Measurements from ENCODE around the gene CDC42BPA.

The CDC42BPA gene

GRCh38 chr1:226977643-226978431 is 340.5 kb downstream of the CDC42BPA start:
- TF ChIP-seq RARB (CRISPR knock-in tag; IDR thresholded peaks at IDR 0.05) = no peak
- TF ChIP-seq ZFP30 (CRISPR knock-in tag; IDR thresholded peaks at IDR 0.05) = no peak
- TF ChIP-seq ZC3H10 (CRISPR knock-in tag; IDR thresholded peaks at IDR 0.05) = no peak
- no peak for ATAC-seq

- no peak for ATAC-seq
- TF ChIP-seq ZC3H10 (CRISPR knock-in tag; IDR thresholded peaks at IDR 0.05) (no peak), OSR1 (CRISPR knock-in tag; IDR thresholded peaks at IDR 0.05) (no peak), CSDC2 (CRISPR knock-in tag; IDR thresholded peaks at IDR 0.05) (no peak), ISL1 (CRISPR knock-in tag; IDR thresholded peaks at IDR 0.05) (no peak)
- TF ChIP-seq, protein P1, sequence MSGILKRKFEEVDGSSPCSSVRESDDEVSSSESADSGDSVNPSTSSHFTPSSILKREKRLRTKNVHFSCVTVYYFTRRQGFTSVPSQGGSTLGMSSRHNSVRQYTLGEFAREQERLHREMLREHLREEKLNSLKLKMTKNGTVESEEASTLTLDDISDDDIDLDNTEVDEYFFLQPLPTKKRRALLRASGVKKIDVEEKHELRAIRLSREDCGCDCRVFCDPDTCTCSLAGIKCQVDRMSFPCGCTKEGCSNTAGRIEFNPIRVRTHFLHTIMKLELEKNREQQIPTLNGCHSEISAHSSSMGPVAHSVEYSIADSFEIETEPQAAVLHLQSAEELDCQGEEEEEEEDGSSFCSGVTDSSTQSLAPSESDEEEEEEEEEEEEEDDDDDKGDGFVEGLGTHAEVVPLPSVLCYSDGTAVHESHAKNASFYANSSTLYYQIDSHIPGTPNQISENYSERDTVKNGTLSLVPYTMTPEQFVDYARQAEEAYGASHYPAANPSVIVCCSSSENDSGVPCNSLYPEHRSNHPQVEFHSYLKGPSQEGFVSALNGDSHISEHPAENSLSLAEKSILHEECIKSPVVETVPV (CRISPR knock-in tag; IDR thresholded peaks at IDR 0.05) = no peak
- TF ChIP-seq, protein P2, sequence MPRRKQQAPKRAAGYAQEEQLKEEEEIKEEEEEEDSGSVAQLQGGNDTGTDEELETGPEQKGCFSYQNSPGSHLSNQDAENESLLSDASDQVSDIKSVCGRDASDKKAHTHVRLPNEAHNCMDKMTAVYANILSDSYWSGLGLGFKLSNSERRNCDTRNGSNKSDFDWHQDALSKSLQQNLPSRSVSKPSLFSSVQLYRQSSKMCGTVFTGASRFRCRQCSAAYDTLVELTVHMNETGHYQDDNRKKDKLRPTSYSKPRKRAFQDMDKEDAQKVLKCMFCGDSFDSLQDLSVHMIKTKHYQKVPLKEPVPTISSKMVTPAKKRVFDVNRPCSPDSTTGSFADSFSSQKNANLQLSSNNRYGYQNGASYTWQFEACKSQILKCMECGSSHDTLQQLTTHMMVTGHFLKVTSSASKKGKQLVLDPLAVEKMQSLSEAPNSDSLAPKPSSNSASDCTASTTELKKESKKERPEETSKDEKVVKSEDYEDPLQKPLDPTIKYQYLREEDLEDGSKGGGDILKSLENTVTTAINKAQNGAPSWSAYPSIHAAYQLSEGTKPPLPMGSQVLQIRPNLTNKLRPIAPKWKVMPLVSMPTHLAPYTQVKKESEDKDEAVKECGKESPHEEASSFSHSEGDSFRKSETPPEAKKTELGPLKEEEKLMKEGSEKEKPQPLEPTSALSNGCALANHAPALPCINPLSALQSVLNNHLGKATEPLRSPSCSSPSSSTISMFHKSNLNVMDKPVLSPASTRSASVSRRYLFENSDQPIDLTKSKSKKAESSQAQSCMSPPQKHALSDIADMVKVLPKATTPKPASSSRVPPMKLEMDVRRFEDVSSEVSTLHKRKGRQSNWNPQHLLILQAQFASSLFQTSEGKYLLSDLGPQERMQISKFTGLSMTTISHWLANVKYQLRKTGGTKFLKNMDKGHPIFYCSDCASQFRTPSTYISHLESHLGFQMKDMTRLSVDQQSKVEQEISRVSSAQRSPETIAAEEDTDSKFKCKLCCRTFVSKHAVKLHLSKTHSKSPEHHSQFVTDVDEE (CRISPR knock-in tag; IDR thresholded peaks at IDR 0.05) = no peak
Measured at GRCh38 chr1:226976978-226977642, 341.2 kb downstream of the CDC42BPA start.

GRCh38 chr1:226976276-226976977 is 341.9 kb downstream of the CDC42BPA start:
- TF ChIP-seq ZNF8 (CRISPR knock-in tag; IDR thresholded peaks at IDR 0.05) = no peak
- TF ChIP-seq, protein P2 (CRISPR knock-in tag; IDR thresholded peaks at IDR 0.05) = no peak
- TF ChIP-seq CREB5 (CRISPR knock-in tag; IDR thresholded peaks at IDR 0.05; ENCODE audit: low read depth) = no peak
- no peak for TF ChIP-seq TOX (CRISPR knock-in tag; IDR thresholded peaks at IDR 0.05; ENCODE audit: borderline replicate concordance)
- TF ChIP-seq, protein P3, sequence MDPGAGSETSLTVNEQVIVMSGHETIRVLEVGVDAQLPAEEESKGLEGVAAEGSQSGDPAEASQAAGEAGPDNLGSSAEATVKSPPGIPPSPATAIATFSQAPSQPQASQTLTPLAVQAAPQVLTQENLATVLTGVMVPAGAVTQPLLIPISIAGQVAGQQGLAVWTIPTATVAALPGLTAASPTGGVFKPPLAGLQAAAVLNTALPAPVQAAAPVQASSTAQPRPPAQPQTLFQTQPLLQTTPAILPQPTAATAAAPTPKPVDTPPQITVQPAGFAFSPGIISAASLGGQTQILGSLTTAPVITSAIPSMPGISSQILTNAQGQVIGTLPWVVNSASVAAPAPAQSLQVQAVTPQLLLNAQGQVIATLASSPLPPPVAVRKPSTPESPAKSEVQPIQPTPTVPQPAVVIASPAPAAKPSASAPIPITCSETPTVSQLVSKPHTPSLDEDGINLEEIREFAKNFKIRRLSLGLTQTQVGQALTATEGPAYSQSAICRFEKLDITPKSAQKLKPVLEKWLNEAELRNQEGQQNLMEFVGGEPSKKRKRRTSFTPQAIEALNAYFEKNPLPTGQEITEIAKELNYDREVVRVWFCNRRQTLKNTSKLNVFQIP (CRISPR knock-in tag; IDR thresholded peaks at IDR 0.05; ENCODE audit: borderline replicate concordance, low read depth) = no peak
- TF ChIP-seq, protein P1 (CRISPR knock-in tag; IDR thresholded peaks at IDR 0.05) = no peak
- no peak for TF ChIP-seq OSR1 (CRISPR knock-in tag; IDR thresholded peaks at IDR 0.05)
- TF ChIP-seq TCF4 (CRISPR knock-in tag; IDR thresholded peaks at IDR 0.05; ENCODE audit: borderline replicate concordance) = no peak
- no peak for TF ChIP-seq ARNTL (CRISPR knock-in tag; IDR thresholded peaks at IDR 0.05; ENCODE audit: borderline replicate concordance, low read depth)
- no peak for ATAC-seq
